ENCODE results near the gene TP53I13. TPM values are rescaled to one million over a fixed set of nuclear protein-coding genes. Genes with fewer than 3 reads are reported as not detected.

Gene TP53I13
- total and polyA plus RNA-seq, 10 of the 15 experiments (the other 5 are each of a cell fraction or from before 2014, with no cell fraction given): 0.31 to 45.1 (median 19.5) TPM; not detected in 1

DNA sequence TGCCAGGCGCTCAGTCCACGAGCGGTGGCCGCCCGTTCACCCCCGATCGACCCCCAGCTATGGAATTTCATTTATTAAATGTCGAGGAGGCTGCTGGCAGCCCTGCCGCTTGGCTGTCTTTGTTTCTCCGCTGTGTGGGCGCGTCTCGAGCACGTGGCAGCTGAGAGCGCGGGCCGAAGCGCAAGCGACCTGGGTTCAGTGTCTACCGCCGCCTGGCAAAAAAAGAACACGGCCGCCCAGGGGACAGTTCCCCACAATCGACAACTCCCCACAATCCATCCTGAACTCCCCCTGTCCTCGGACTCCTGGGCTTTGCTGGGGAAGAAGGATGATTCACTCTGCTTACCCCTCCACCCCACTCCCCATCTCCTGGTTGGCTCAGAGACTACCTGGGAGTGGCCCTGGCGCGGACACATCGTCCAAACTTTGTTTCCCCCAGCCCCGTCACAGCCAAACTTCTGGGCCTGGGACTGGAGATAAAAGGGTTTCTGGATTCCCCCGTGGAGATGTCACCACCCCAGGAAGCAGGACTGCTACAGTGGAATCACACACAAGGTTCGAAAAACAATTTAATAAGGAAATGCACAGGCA, 22.7 kb downstream of the TP53I13 start:
- H3K9me3 ChIP-seq (replicated peaks; ENCODE audit: control insufficient read depth, insufficient read depth, low read length): no peaks in the 10 kb centered on the region
- ATAC-seq (peak; percentile 14), FAIRE-seq (no peak), DNase-seq (ENCODE audit: low read depth, low spot score) (no peak)
- 12% methylated on average over 31 of the region's 31 CpGs for WGBS (ENCODE audit: insufficient coverage, insufficient replicate concordance, low lambda C conversion rate, missing lambda C conversion rate)
- peak overlapping the region; percentile 95 for H2AFZ ChIP-seq (ENCODE audit: control insufficient read depth, low read depth, low read length)
- no peak overlapping the region; the same call in 1 of the 2 replicates for H3K9ac ChIP-seq (ENCODE audit: control insufficient read depth, insufficient read depth, low read length)
- H3K27ac ChIP-seq (ENCODE audit: control insufficient read depth, insufficient read depth): no peak overlapping the region
- ChIA-PET SMC1A (ENCODE audit: uncharacterized antibody, unreplicated experiment) (interaction anchor here (1.1 to 3.0 kb wide), 5 partner anchors 10 to 221 kb away, joined by 5 to 17 read pairs (median 6); no protein-coding TSS in a partner anchor), RAD21 (ENCODE audit: unreplicated experiment) (interaction anchor here (0.6 to 2.9 kb wide), 13 partner anchors 10 to 930 kb away, joined by 3 to 20 read pairs (median 5); partner anchors contain the start of gene ABHD15), POLR2A (interaction anchor here (0.6 to 1.0 kb wide), 3 partner anchors 26 to 723 kb away, joined by 3 to 9 read pairs (median 4); no protein-coding TSS in a partner anchor), CTCF (interaction anchor here (0.6 to 5.0 kb wide), 26 partner anchors 9 to 522 kb away, joined by 3 to 72 read pairs (median 4); partner anchors contain the start of genes TAOK1 and TP53I13)
- peaks cover 41% of the 10 kb centered on the region for H3K4me1 ChIP-seq (ENCODE audit: control insufficient read depth, insufficient read depth, low read length)
- H3K4me3 ChIP-seq: peak overlapping the region; percentile 67; the same call in 1 of the 2 replicates
- in situ Hi-C loops (cut with MboI): no loop called here
- H3K4me2 ChIP-seq (ENCODE audit: control insufficient read depth, insufficient read depth): peak overlapping the region; percentile 100
- intact Hi-C loops (cut with micrococcal nuclease; ENCODE audit: unreplicated experiment): loop anchor here (1.0 to 10.0 kb wide), 2 partner anchors 11 to 226 kb away; no protein-coding TSS in a partner anchor
- no TSS peak for BruUV-seq (replicated peaks)
- no peaks in the 10 kb centered on the region for H3K36me3 ChIP-seq (ENCODE audit: control insufficient read depth in 2 of 2, insufficient read depth in 2 of 2, low read length in 1 of 2)
- no peaks in the 10 kb centered on the region; a peak in 1 of 4 replicates for H3K27me3 ChIP-seq (replicated peaks in 1 of 2; ENCODE audit: control insufficient read depth in 2 of 2, insufficient read depth in 2 of 2, low read length in 1 of 2)
- H4K20me1 ChIP-seq (ENCODE audit: control insufficient read depth, insufficient read depth): no peaks in the 10 kb centered on the region
- peaks cover 25% of the 10 kb centered on the region for H3K79me2 ChIP-seq (ENCODE audit: control insufficient read depth, insufficient read depth, low read length)
- TF ChIP-seq, protein P1, sequence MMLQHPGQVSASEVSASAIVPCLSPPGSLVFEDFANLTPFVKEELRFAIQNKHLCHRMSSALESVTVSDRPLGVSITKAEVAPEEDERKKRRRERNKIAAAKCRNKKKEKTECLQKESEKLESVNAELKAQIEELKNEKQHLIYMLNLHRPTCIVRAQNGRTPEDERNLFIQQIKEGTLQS (IDR thresholded peaks at IDR 0.05; ENCODE audit: borderline replicate concordance, extremely low read depth, low read depth, low read length): no peak
- TF ChIP-seq ATF7 (IDR thresholded peaks at IDR 0.05; ENCODE audit: low read depth): no peak
- TF ChIP-seq KAT2A (conservative IDR thresholded peaks at IDR 0.05; ENCODE audit: control insufficient read depth, low read depth, low read length): no peak
- no peak for TF ChIP-seq CBX3 (IDR thresholded peaks at IDR 0.05; ENCODE audit: borderline replicate concordance, low read depth)
- TF ChIP-seq NBN (IDR thresholded peaks at IDR 0.05): peak; percentile 43; the same call in 1 of the 2 replicates
- TF ChIP-seq IKZF2 (IDR thresholded peaks at IDR 0.05): no peak
- peak in 1 of 2 experiments; percentile 30; a peak in 1 of 3 replicates for TF ChIP-seq EGR1 (IDR thresholded peaks at IDR 0.05; ENCODE audit: borderline replicate concordance in 1 of 2, low read depth in 2 of 2, low read length in 2 of 2)
- TF ChIP-seq HDAC2 (IDR thresholded peaks at IDR 0.05): no peak
- no peak for TF ChIP-seq SMARCA5 (IDR thresholded peaks at IDR 0.05)
- TF ChIP-seq, protein P2, sequence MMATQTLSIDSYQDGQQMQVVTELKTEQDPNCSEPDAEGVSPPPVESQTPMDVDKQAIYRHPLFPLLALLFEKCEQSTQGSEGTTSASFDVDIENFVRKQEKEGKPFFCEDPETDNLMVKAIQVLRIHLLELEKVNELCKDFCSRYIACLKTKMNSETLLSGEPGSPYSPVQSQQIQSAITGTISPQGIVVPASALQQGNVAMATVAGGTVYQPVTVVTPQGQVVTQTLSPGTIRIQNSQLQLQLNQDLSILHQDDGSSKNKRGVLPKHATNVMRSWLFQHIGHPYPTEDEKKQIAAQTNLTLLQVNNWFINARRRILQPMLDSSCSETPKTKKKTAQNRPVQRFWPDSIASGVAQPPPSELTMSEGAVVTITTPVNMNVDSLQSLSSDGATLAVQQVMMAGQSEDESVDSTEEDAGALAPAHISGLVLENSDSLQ (IDR thresholded peaks at IDR 0.05): no peak
- no peak for TF ChIP-seq STAT1 (conservative IDR thresholded peaks at IDR 0.05)
- TF ChIP-seq BMI1 (IDR thresholded peaks at IDR 0.05; ENCODE audit: borderline replicate concordance): no peak
- TF ChIP-seq TBL1XR1 (IDR thresholded peaks at IDR 0.05; ENCODE audit: low read depth, low read length): no peak
- no peak for TF ChIP-seq GABPA (IDR thresholded peaks at IDR 0.05; ENCODE audit: low read depth)
- no peak for TF ChIP-seq CHD1 (IDR thresholded peaks at IDR 0.05; ENCODE audit: low read depth, low read length)
- no peak for TF ChIP-seq JUND (IDR thresholded peaks at IDR 0.05; ENCODE audit: low read depth, low read length)
- TF ChIP-seq FOXK2 (IDR thresholded peaks at IDR 0.05): no peak
- TF ChIP-seq, protein P3, sequence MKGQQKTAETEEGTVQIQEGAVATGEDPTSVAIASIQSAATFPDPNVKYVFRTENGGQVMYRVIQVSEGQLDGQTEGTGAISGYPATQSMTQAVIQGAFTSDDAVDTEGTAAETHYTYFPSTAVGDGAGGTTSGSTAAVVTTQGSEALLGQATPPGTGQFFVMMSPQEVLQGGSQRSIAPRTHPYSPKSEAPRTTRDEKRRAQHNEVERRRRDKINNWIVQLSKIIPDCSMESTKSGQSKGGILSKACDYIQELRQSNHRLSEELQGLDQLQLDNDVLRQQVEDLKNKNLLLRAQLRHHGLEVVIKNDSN (IDR thresholded peaks at IDR 0.05; ENCODE audit: borderline replicate concordance, extremely low read length, insufficient read depth, low read depth, low read length): peak; percentile 28
- peak; percentile 67 to 85 for TF ChIP-seq BHLHE40 (IDR thresholded peaks at IDR 0.05; ENCODE audit: borderline replicate concordance in 1 of 2, low read depth in 2 of 2, low read length in 1 of 2)
- no peak for TF ChIP-seq TCF12 (IDR thresholded peaks at IDR 0.05; ENCODE audit: low read depth, low read length)
- TF ChIP-seq SUZ12 (IDR thresholded peaks at IDR 0.05; ENCODE audit: unreplicated experiment): no peak
- no peak for TF ChIP-seq KLF5 (IDR thresholded peaks at IDR 0.05; ENCODE audit: partially characterized antibody)
- no peak for TF ChIP-seq NR2F1 (conservative IDR thresholded peaks at IDR 0.05)
- TF ChIP-seq POLR2A (IDR thresholded peaks at IDR 0.05; ENCODE audit: low read depth, low read length): 0 out of 2 replicates have a peak, but pooled peaks have one; percentile 13
